Kidney epithelial cell (primary cell): ENCODE data around the gene NT5C. TPM values are rescaled to one million over a fixed set of nuclear protein-coding genes. Genes with fewer than 3 reads are reported as not detected.

Experiments
- DNase-seq: peaks from one replicate; pipeline ENCODE4 v3.0.0-alpha.2; 2010; ENCODE audit warnings: low read depth
- H3K27me3 ChIP-seq: 2 replicates; pipeline ENCODE4 v1.6.0; 2011; ENCODE audit warnings: low read length; ENCODE audit not compliant: control insufficient read depth, insufficient read depth
- H3K36me3 ChIP-seq: 2 replicates; pipeline ENCODE4 v1.5.1; 2011; ENCODE audit warnings: low read length; ENCODE audit not compliant: control insufficient read depth, insufficient read depth
- H3K4me3 ChIP-seq: 2 replicates; pipeline ENCODE4 v1.5.1; 2011; ENCODE audit warnings: low read depth, mild to moderate bottlenecking, control low read depth, low read length
- total RNA-seq: library from RNA; depleted of rRNA; stranded (reverse); fragments of >200 nt; gene quantifications from 2 replicates; pipeline ENCODE4 v1.2.3, GENCODE V29; 2015
- TF ChIP-seq, protein P1 (sequence below): IDR thresholded peaks from 2 replicates; pipeline ENCODE4 v1.5.1; 2011; ENCODE audit warnings: mild to moderate bottlenecking, moderate library complexity, low read length, control low read depth, inconsistent platforms; ENCODE audit not compliant: insufficient read depth, poor library complexity, severe bottlenecking

The NT5C gene
- total RNA-seq, 1 donor from 2014 or later = 114 TPM

- no peak overlapping the region for H3K4me3 ChIP-seq
- H3K27me3 ChIP-seq = no peaks in the 10 kb centered on the region
- DNase-seq = no peak
- peaks cover 1% of the 10 kb centered on the region for H3K36me3 ChIP-seq
- TF ChIP-seq, protein P1, sequence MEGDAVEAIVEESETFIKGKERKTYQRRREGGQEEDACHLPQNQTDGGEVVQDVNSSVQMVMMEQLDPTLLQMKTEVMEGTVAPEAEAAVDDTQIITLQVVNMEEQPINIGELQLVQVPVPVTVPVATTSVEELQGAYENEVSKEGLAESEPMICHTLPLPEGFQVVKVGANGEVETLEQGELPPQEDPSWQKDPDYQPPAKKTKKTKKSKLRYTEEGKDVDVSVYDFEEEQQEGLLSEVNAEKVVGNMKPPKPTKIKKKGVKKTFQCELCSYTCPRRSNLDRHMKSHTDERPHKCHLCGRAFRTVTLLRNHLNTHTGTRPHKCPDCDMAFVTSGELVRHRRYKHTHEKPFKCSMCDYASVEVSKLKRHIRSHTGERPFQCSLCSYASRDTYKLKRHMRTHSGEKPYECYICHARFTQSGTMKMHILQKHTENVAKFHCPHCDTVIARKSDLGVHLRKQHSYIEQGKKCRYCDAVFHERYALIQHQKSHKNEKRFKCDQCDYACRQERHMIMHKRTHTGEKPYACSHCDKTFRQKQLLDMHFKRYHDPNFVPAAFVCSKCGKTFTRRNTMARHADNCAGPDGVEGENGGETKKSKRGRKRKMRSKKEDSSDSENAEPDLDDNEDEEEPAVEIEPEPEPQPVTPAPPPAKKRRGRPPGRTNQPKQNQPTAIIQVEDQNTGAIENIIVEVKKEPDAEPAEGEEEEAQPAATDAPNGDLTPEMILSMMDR = no peak
Observed at GRCh38 chr17:75124819-75125162, 6.8 kb downstream of the NT5C start.

DNA sequence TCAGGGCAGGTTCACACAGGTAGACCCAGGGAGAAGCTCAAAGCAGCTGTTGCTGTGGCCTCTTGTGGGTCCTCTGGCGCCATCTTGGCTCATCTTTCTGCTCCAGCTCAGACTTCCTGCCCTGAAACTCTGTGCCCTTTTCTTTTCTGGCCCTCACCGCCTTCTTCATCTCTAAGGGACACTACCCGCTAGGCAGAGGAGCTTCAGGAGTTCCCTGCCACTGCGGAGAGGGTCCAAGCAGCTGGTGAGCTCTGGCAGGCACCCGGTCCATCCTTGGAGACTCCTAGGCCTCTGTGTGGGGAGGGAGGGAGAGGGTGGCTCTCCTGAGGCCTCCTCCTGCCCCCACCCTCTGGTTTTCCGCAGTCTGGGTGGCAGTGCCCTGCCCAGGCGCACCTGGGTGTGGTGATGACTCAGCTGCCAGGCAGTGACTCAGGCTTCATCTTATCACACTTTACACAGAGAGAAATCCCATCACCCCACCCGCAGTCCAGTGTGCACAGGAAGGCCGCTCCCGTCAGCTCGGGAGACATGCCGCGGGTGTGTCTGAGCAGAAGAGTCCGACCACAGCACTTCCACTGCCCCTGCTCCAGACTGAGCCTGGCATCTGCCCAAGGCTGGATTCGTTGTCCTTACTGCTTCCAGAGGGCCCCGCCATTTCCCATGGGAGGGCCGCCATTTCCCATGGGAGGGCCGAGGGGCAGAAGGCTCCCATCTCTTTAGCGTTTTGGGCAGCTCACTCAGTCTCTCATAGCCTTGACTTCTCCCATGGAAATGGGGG, 7.3 kb downstream of the NT5C start:
- DNase-seq = peak; percentile 85
- no peaks in the 10 kb centered on the region for H3K27me3 ChIP-seq
- TF ChIP-seq, protein P1 = no peak
- no peak overlapping the region for H3K4me3 ChIP-seq
- H3K36me3 ChIP-seq = peaks cover 1% of the 10 kb centered on the region

- no peaks in the 10 kb centered on the region for H3K27me3 ChIP-seq
- H3K4me3 ChIP-seq = no peak overlapping the region
- H3K36me3 ChIP-seq = peaks cover 4% of the 10 kb centered on the region
- no peak for DNase-seq
- TF ChIP-seq, protein P1 = no peak
Observed at GRCh38 chr17:75118307-75118706, 13.2 kb downstream of the NT5C start.

- Histone ChIP-seq H3K36me3 (peaks cover 4% of the 10 kb centered on the region), H3K4me3 (no peak overlapping the region), H3K27me3 (no peaks in the 10 kb centered on the region)
- TF ChIP-seq, protein P1 = no peak
- no peak for DNase-seq
Observed at GRCh38 chr17:75116737-75117136, 14.8 kb downstream of the NT5C start.

- Histone ChIP-seq H3K27me3 (no peaks in the 10 kb centered on the region), H3K36me3 (peaks cover 4% of the 10 kb centered on the region), H3K4me3 (no peak overlapping the region)
- TF ChIP-seq, protein P1 = no peak
- DNase-seq = no peak
Observed at GRCh38 chr17:75115555-75115954, 16.0 kb downstream of the NT5C start.
